ENCODE data around the gene ANXA3.
"Not testable (repeated sequence)": the region's sequence is repeated elsewhere in the genome, so short reads cannot be mapped to it uniquely, and the experiment has no call there.

Gene ANXA3

DNA sequence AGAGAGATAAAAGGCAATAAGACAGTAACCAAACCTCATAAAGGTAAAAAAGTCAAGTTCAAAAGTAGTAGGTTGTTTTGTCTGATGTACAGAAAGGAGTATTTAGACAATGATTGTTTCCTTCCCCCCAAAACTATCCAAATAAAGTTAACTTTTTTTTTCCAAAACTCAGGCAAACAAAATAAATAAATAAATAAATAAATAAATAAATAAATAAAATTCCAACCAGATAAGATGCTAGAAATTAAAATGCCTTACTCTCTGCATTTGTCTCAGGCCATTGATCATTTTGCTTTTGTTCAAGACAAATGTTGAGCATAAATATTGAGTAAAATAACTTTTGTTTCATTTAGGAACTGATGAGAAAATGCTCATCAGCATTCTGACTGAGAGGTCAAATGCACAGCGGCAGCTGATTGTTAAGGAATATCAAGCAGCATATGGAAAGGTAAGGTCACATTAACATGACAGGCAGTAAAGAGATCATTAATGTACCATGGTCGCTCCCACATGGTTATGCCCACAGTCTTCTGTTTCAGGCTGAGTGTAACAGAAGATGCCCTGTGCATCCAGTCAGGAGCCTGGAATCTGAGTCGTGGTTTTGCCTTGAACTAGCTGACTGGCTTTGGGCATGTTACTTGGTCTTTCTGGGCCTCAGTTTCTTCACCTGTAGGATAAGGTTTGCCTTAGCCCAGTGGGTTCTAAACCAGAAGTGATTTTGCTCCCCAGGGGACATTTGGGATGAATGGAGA, 27.3 kb downstream of the ANXA3 start:
- no peak for DNase-seq (ENCODE audit: low read depth)

DNA sequence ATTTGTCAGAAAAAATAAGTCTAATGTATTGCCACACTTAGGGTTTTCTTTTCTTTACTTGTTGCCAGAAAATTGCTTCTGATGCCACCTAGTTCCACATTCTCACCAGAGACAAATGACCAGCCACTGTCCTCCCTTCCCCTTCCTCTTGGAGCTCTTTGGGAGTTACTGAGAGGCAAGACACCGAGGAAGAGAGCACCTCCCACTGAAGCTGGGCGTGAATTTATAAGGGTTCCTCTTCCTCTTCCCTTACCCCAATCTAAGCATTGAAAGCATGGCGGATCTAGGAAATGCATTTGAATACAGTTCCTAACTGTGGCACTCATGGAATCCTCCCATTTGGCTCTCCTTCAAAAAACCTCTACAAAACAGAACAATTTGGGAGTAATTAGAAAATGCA, 30.0 kb downstream of the ANXA3 start:
- no peak for DNase-seq (ENCODE audit: low read depth)

DNA sequence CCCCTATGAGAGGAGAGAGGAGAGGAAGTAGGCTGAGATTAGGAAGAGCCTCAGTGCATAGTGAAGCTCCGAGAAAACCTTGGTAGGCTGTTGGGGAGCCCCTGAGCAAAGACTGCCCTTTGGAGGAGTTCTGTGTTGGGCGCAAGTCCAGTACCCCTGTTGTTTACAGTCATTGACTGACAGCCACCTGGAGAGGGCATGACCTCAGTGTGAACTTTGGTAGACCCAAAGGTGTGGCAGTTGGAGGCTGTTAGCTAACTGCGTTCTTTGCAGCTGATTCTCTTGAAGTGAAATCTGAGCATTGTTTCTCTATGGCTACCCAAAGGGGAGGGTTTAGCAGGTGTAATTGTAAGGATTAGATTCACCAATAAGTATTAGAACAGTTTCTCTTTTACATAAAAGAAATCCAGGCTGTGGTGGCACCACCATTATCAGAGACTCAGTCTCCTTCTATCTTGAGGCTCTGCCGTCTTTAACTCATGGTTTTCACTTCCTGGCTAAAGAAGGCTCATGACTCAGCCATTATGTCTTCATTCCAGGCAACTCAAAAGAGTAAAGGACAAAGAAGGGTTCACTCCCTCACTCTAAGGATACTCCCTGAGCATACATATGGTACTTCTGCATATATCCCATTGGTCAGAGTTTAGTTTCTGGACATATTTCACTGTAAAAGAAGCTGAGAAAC, 33.4 kb downstream of the ANXA3 start:
- no peak for DNase-seq (ENCODE audit: low read depth)

DNA sequence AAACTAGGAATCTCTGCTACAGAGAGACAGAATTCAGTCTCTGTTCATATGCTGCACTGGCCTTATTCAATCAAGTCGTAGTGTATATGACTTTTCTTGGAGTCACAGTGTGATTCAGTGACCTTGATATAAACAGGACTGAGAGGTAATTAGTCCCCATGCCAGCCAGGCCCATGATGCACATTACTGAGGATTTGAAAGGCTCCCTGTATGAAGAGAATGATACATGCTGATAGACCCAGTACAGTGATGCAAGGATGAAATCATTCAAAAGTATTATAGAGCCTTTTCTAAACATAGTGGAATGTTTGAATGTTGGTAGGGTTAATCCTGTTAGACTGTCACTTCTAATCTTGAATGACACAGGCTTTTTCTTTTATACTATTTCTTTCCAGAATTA, 34.1 kb downstream of the ANXA3 start:
- DNase-seq (ENCODE audit: low read depth) = no peak

DNA sequence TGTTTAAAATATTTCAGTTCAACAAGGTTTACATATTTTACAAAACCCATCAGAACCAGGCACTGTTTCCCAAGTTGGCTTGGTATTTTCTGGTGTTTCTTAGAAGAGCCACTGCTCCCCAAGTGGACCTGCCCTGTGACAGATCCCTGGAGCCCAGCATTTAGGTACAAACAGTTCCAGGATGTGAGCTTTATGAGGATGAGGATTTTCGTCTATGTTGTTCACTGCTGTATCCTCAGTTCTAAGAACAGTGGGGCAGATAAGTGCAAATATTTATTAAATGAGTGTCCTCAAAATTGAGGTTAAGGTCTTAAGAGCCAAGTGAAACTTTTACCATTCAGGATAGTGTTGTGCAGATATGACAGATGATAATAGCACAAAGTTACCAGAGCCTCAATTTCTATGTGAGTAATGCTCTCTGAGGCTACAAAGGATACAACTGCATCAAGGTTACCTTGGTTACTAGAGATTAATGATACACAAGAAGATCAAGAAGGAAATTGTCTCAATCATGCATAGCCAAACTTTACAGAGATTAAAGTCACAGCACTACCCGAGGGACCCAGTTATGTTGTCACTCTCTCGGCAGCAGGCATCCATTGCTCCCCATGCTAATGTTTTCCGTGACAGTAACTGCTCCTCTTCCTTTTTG, 37.5 kb downstream of the ANXA3 start:
- DNase-seq (ENCODE audit: low read depth) = no peak

DNA sequence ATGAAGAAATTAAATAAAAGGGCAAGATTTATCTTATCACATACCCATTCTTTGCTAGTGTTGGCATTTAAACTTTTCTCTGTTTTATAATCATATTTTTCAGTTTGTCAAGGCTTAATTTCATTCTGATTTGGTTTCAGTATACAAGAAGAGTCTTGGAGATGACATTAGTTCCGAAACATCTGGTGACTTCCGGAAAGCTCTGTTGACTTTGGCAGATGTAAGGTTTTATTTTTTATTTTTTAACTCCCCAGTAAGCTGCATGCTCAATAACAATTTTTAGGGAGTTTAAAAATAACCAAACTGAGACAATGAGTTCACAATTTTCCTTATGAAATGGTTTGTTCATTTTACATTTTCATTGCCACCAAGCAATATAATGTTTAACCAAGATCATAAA, 39.8 kb downstream of the ANXA3 start:
- no peak for DNase-seq (ENCODE audit: low read depth)

- DNase-seq (ENCODE audit: low read depth) = no peak
Observed at GRCh38 chr4:78592088-78592783, 40.7 kb downstream of the ANXA3 start.

GRCh38 chr4:78596111-78596742, 44.7 kb downstream of the ANXA3 start:
- DNase-seq (ENCODE audit: low read depth) = no peak

DNA sequence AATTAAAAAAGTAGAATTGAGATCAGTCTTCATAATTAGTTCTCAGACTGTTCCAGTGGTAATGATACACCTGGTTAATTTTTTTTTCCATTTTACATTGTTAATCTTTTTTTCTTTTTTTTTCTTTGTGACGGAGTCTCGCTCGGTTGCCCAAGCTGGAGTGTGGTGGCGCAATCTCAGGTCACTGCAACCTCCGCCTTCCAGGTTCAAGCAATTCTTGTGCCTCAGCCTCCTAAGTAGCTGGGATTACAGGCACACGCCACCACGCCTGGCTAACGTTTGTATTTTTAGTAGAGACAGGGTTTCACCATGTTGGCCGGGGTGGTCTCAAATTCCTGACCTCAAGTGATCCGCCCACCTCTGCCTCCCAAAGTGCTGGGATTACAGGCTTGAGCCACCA, 46.9 kb downstream of the ANXA3 start:
- DNase-seq (ENCODE audit: low read depth) = not testable (repeated sequence)

DNA sequence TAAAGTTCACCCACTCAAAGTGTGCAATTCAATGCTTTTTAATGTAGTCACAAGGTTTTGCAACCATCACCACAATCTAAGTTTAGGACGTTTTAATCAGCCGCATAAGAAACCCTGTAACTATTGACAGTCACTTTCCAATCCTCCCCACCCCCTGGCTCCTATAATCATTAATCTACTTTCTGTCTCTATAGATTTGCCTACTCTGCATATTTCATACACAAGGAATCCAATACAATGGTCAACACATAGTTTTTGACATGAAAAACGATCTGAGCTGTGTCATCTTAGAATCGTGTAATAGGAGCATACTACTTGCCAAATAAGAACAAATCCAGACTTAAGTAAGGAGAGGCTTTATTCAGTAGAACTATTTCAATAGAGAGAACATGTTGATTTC, 47.6 kb downstream of the ANXA3 start:
- no peak for DNase-seq (ENCODE audit: low read depth)

DNA sequence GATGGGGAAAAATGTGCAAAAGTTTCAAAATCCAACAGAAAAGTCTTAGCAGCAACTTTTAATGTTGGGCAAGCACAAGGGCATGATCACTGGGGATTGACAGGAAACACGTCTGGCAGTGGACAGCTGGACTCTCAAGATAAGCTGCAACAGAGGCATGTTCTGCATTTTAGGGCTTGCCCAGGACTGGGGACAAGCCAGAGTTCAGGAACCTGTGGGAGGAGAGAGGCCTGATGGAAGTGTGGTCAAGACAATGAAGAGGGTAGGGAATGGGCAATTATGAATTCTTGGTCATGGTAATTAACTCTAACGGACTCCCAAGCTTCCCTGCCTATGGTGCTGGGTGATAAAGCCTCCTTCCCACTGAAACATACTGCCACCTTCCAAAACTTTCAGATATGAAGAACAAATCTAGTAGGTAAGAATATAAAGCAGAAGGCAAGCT, 48.4 kb downstream of the ANXA3 start:
- DNase-seq (ENCODE audit: low read depth) = no peak

- DNase-seq (ENCODE audit: low read depth) = no peak
Observed at GRCh38 chr4:78601013-78601412, 49.4 kb downstream of the ANXA3 start.

GRCh38 chr4:78602334-78602733, 50.8 kb downstream of the ANXA3 start:
- no peak for DNase-seq (ENCODE audit: low read depth)

DNA sequence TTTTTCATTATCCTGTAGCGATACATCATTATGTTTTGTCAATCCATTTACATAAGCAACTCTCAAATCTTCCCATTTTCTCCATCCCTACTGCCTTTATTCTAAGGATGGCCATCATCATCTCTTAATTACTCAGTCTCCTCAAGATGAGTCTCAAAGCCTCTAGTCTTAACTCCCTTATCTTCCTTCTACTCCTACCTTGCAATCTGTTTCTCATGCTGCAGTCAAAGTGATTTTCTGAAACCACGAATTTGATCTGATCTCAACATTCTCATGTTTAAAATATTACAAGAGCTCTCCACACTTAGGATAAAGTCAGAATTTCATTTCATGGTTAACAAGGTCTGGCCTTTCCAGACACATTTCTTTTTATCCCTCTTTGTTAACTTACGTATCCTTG, 51.8 kb downstream of the ANXA3 start:
- no peak for DNase-seq (ENCODE audit: low read depth)

GRCh38 chr4:78604988-78605387, 53.4 kb downstream of the ANXA3 start:
- no peak for DNase-seq (ENCODE audit: low read depth)

GRCh38 chr4:78606035-78606434, 54.5 kb downstream of the ANXA3 start:
- no peak for DNase-seq (ENCODE audit: low read depth)

DNA sequence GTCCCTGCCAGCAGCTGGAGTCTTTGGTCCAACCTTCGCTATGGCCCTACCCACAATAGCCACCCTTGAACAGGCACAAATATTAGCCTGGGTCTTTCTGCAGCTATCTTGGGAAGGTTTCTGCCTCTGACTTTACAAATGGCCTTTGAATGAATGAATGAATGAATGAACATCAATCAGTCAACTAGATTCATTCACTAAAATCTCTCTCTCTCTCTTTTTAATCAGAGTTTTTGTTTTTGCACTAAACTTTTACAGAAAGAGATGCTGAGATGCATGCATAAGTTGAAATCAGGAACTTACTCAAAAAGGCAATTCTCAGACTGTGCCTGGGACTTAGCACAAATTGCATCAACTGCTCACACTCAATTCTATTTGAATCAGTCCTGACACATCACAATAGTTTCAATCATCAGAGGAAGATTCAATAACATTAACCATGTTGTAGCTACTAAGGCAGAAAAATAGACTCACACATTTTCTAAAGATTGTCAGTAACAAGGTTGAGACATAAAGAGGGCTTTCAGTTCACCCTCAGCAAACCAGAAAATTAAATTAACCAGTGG, 55.0 kb downstream of the ANXA3 start:
- DNase-seq (ENCODE audit: low read depth) = no peak

DNA sequence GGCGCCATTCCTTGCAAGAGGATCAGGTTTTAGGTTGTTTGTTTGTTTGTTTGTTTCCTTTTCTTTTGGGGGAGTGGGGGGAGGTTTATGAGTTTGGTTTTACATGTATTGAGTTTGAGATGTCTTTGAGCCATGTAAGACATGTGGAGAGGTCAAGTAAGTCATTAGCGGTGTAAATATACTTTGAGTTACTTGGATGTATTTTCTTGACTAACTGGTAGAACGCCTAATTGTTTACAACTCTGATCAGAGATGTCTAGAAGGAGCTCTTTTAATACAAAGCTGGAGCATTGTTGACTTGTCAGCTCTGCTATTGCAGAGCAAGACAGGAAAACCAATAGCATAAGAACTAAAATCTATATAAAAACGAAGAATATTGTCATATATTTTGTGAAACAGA, 57.1 kb downstream of the ANXA3 start:
- no peak for DNase-seq (ENCODE audit: low read depth)

DNA sequence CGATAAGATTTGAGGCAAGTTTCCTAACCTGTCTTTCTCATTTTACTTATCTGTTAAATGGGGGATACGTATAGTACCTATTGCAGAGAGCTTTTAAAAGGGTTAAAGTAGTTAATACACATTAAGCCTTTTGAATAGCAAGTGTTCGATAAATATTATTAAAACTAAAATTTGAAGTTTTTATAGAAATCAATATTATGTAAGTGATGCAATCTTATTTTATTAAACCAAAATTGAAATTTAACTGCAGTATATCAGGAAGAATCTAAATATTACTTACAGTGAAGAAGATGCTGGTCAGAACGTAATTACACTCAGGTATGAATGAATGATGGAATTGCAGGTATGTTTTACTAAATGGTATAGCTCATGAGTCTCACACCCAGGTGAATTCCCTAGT, 58.0 kb downstream of the ANXA3 start:
- DNase-seq (ENCODE audit: low read depth) = no peak

- DNase-seq (ENCODE audit: low read depth) = no peak
Observed at GRCh38 chr4:78610546-78611214, 59.1 kb downstream of the ANXA3 start.

- no peak for DNase-seq (ENCODE audit: low read depth)
Observed at GRCh38 chr4:78611215-78611558, 59.6 kb downstream of the ANXA3 start.
